Mucosa of stomach (tissue), 1 donor: ENCODE data around the gene ZNF837.
"Not testable (repeated sequence)": the region's sequence is repeated elsewhere in the genome, so short reads cannot be mapped to it uniquely, and the experiment has no call there.

Source experiments
- H3K27me3 ChIP-seq: one replicate; pipeline ENCODE4 v1.7.0; 2013; ENCODE audit warnings: mild to moderate bottlenecking, low read length; ENCODE audit not compliant: control insufficient read depth, insufficient read depth
- H3K36me3 ChIP-seq: one replicate; pipeline ENCODE4 v1.7.0; 2013; ENCODE audit warnings: low read length; ENCODE audit not compliant: control insufficient read depth, insufficient read depth
- H3K4me1 ChIP-seq: one replicate; pipeline ENCODE4 v1.7.0; 2013; ENCODE audit warnings: mild to moderate bottlenecking, low read length; ENCODE audit not compliant: control insufficient read depth, insufficient read depth
- H3K4me3 ChIP-seq: one replicate; pipeline ENCODE4 v1.7.0; 2013; ENCODE audit warnings: low read length
- H3K9ac ChIP-seq: one replicate; pipeline ENCODE4 v1.7.0; 2013; ENCODE audit warnings: mild to moderate bottlenecking, low read length, moderate library complexity
- H3K9me3 ChIP-seq: one replicate; pipeline ENCODE4 v1.7.0; 2013; ENCODE audit warnings: mild to moderate bottlenecking, low read length, moderate library complexity; ENCODE audit not compliant: control insufficient read depth
- donor health status: Pancreatic carcinoma.

Gene ZNF837

DNA sequence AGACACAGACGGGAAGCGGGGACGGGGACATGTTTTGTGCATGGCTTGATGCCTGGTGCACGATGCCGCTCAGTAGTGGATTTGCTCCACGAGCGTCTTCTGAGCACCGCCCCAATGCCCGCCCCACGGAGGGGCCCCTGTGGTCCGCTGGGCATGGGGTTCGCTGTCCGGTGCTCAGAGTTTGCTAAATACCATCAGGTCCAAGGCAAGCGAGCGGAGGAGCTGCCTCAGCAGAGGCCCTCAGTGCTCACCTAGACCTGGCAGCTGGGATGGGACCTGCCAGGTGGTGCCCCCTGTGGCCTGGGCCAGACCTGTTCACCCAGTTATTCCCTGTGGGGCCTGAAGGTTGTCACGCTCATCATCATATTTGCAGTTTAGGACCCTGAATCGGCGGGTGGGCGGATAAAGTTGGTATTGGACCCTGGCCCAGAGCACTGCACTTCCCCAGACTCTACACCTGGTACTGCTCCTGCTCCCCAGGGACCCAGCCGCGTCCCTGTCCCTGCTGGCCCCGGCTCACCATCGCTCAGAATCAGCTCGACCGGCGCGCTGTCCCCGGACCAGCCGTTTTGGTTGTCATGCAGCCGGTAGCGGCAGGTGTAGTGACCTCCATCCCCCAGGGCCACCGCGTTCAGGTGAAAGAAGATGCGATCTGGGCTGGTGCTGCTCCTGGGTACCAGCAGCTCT is 29.8 kb downstream of the ZNF837 start:
- Histone ChIP-seq H3K27me3 (peaks cover 80% of the 10 kb centered on the region), H3K36me3 (no peaks in the 10 kb centered on the region), H3K4me1 (peaks cover 5% of the 10 kb centered on the region), H3K9me3 (no peaks in the 10 kb centered on the region), H3K9ac (no peak overlapping the region), H3K4me3 (no peak overlapping the region)

DNA sequence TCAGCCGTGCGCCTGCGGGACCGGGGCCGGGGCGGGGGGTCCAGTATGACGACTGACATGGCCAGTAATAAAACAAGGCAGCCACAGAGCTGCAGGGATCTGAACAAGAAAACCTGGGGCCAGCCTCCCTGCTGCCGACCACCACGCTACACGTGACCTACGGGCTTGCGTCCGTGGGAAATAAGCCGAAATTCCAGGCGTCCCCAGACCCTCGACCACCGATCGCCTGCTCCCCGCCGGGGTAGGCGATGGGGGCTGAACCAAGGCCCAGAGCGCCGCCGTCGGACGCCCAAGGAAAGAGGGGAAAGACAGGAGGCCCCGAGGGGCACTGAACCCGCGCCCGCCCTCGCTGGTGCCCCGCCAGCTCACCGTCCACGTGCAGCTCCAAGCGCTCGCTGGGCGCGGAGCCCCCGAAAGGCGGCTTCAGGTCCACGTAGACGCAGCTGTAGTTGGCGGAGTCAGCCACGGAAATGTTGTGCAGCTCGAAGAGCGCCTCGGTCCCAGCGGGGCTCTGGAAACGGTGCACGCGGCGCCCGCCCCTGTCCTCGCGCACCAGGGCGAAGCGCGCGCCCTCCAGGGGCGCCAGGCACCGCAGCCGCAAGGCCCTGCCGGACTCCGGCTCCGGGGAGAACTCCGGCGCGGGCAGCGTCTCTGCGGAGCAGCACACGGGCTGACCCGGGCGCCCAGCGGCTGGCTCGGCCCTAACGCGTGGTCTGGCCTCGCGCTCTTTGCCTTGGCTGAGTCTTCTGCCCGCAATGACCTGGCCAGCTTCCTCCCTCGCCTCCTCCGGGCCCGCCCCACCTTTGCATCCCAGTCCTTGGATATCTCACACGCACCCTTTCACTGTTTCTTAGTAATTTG is 30.6 kb downstream of the ZNF837 start:
- peaks cover 72% of the 10 kb centered on the region for H3K27me3 ChIP-seq
- H3K4me3 ChIP-seq = no peak overlapping the region
- H3K36me3 ChIP-seq = no peaks in the 10 kb centered on the region
- no peak overlapping the region for H3K9ac ChIP-seq
- no peaks in the 10 kb centered on the region for H3K9me3 ChIP-seq
- peaks cover 5% of the 10 kb centered on the region for H3K4me1 ChIP-seq

DNA sequence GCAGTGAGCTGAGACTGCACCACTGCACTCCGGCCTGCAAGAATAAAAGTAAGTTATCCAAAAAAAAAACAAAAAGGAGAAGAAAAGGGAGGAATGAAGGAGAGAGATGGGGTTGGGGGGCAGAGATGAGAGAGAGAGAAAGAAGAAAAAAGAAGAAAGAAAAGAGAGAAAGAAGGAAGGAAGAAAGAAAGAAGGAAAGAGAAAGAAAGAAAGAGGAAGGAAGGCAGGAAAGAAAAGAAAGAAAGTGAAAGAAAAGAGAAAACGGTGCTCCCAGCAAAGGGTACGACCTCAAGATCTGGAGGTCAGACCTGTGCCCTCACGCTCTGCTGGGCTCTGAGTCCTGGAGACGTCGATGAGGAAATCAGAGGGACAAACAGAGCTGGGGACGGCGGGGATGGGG is 31.2 kb downstream of the ZNF837 start:
- Histone ChIP-seq H3K4me3 (no peak overlapping the region), H3K9ac (no peak overlapping the region), H3K9me3 (no peaks in the 10 kb centered on the region), H3K4me1 (peaks cover 5% of the 10 kb centered on the region), H3K36me3 (no peaks in the 10 kb centered on the region), H3K27me3 (peaks cover 70% of the 10 kb centered on the region)

DNA sequence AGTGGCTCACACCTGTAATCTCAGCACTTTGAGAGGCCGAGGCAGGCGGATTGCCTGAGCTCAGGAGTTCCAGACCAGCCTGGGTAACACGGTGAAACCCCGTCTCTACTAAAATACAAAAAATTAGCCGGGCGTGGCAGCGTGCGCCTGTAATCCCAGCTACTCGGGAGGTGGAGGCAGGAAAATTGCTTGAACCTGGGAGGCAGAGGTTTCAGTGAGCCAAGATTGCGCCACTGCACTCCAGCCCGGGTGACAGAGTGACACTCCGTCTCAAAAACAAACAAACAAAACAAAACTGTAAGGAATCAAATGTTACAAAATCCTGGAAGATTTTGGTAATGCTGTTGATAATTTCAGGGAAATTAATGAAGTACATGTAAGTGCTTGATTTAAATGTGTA is 32.8 kb downstream of the ZNF837 start:
- not testable (repeated sequence) for H3K9me3 ChIP-seq, H3K4me3 ChIP-seq, H3K36me3 ChIP-seq, H3K4me1 ChIP-seq, H3K9ac ChIP-seq
- H3K27me3 ChIP-seq = peaks cover 60% of the 10 kb centered on the region

DNA sequence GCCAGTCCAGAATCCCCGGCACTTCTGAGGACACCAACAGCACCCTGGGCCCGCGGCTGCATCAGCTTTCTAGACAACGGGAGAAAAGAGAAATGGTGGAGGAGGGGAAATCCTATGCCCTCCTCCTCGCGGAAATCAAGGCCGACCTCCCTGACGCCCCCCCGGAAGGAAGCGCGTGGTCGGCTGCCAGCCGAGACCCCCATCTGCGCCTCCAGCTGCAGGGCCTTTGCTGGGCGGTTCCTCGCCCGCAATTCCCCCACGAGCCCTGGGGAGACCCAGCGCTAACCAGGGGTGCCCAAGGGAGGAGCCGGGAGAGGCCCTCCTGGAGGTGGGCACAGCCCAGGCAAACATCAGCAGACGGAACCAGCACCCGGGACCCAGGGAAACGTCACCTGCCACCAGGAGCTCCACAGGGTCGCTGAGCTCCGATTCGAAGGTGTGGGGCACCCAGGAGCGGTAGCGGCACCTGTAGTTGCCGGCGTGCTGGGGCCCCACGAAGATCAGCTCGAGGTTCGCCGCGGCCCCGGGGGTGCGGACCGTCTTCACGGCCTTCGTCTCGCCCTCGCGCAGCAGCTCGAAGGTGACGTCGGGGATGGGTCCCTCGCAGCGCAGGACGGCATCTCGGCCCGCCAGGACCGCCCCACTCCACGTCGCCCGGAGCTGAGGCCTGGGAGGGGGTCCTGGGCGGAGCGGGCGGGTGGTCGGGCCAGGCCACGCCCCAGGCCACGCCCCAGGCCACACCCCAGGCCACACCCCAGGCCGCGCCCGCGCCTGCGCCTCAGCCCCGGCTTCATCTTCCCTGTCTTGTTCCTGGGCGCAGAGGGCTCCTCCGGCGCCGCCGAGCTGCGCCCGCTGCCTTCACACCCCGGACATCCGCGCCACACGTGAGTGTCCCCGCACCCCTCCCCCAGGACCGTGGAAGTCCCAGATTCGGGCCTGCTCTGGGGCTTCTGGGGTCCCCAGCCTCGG is 33.6 kb downstream of the ZNF837 start:
- H3K9me3 ChIP-seq = no peaks in the 10 kb centered on the region
- no peaks in the 10 kb centered on the region for H3K36me3 ChIP-seq
- H3K27me3 ChIP-seq = peaks cover 52% of the 10 kb centered on the region
- peak overlapping the region; percentile 41 for H3K9ac ChIP-seq
- H3K4me1 ChIP-seq = peaks cover 5% of the 10 kb centered on the region
- no peak overlapping the region for H3K4me3 ChIP-seq

DNA sequence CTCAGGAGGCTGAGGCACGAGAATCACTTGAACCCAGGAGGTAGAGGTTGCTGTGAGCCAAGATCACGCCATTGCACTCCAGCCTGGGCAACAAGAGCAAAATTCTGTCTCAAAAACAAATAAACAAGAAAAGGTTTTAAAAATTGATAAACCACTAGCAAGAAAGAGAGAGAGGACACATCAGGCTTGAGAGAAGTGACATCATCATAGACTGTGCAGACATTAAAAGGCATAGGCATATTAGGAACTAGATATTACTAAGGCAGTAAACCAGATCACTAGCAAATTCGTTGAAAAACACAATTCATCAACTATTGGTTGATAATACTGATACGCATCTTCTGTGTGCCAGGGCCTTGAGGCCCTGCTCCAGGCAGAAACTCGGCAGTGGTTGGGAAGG is 35.3 kb downstream of the ZNF837 start:
- no peak overlapping the region for H3K4me3 ChIP-seq
- peaks cover 5% of the 10 kb centered on the region for H3K4me1 ChIP-seq
- no peaks in the 10 kb centered on the region for H3K36me3 ChIP-seq
- peaks cover 41% of the 10 kb centered on the region for H3K27me3 ChIP-seq
- no peak overlapping the region for H3K9ac ChIP-seq
- H3K9me3 ChIP-seq = no peaks in the 10 kb centered on the region

DNA sequence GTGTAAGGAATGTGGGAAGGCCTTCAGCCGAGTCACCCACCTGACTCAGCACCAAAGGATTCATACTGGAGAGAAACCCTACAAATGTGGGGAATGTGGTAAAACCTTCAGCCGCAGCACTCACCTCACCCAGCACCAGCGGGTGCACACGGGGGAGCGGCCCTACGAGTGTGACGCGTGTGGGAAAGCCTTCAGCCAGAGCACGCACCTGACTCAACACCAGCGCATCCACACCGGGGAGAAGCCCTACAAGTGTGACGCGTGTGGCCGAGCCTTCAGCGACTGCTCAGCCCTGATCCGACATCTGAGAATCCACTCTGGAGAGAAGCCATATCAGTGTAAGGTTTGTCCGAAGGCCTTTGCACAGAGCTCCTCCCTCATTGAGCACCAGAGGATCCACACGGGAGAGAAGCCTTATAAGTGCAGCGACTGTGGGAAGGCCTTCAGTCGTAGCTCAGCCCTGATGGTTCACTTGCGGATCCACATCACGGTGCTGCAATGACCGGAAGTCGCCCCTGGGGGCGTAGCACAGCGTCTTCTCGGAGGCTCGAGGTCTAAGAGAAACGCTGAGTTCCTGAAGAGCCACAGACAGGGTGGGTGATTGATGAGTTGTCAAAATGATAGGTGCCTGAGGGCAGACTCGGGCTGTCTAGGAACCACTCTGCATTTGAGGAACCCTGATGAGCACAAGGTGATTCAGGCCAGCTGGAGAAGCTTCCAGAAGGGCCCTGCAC is 41.8 kb downstream of the ZNF837 start:
- peaks cover 8% of the 10 kb centered on the region for H3K36me3 ChIP-seq
- H3K27me3 ChIP-seq = no peaks in the 10 kb centered on the region
- H3K4me1 ChIP-seq = no peaks in the 10 kb centered on the region
- no peaks in the 10 kb centered on the region for H3K9me3 ChIP-seq
- no peak overlapping the region for H3K4me3 ChIP-seq
- H3K9ac ChIP-seq = no peak overlapping the region

DNA sequence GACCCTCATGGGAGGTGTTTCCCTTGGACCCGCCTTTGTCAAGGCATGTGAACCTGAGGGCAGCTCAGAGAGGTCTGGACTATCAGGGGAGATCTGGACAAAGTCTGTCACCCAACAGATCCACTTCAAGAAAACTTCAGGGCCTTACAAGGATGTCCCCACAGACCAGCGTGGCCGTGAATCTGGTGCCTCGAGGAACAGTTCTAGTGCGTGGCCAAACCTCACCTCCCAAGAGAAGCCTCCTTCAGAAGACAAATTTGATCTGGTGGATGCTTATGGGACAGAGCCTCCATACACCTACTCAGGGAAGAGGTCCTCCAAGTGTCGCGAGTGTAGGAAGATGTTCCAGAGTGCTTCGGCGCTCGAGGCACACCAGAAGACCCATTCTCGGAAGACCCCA is 42.5 kb downstream of the ZNF837 start:
- H3K4me1 ChIP-seq = no peaks in the 10 kb centered on the region
- no peak overlapping the region for H3K4me3 ChIP-seq
- H3K27me3 ChIP-seq = no peaks in the 10 kb centered on the region
- H3K9ac ChIP-seq = no peak overlapping the region
- no peaks in the 10 kb centered on the region for H3K9me3 ChIP-seq
- peaks cover 8% of the 10 kb centered on the region for H3K36me3 ChIP-seq

DNA sequence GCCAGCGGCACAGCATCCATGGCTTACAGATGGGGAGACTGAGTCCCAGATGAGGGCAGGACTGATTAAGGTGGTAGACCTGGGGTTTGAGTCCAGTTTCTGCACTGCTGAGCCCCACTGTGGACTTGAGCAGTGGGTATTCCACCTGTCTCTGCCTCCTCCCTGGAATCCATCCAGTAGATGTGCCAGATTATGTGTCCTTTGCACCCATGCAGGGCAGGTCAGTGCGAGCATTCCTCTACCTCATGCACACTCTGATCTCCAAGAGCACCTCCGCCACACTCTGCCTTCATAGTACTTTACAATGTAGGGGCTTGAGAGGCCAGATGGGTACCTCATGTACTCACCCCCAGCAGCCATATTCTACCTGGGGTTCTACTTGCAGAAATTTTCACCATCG is 44.0 kb downstream of the ZNF837 start:
- Histone ChIP-seq H3K9ac (no peak overlapping the region), H3K4me1 (no peaks in the 10 kb centered on the region), H3K36me3 (peaks cover 8% of the 10 kb centered on the region), H3K27me3 (no peaks in the 10 kb centered on the region), H3K4me3 (no peak overlapping the region), H3K9me3 (no peaks in the 10 kb centered on the region)

DNA sequence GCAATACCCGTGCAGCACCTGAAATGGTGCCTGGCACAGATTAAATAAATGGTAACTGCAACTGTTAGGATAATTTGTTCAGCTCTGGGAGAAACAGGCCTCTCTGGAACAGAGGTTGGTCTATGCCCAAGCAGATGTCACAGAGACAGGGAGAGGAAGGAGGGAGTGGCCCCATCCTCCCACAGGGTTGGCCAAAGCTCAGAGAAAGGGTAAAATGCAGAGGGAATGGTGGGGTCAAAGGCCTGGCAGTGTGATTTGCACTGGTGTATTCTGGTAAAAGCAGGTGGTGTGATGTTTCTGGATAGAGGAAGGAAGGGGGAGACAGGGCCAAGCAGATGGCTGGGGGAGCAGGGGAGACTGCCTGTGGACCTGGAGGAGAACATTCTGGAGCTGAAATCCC is 44.6 kb downstream of the ZNF837 start:
- H3K4me3 ChIP-seq = no peak overlapping the region
- H3K4me1 ChIP-seq = no peaks in the 10 kb centered on the region
- H3K9me3 ChIP-seq = no peaks in the 10 kb centered on the region
- no peaks in the 10 kb centered on the region for H3K27me3 ChIP-seq
- H3K36me3 ChIP-seq = peaks cover 8% of the 10 kb centered on the region
- H3K9ac ChIP-seq = no peak overlapping the region

DNA sequence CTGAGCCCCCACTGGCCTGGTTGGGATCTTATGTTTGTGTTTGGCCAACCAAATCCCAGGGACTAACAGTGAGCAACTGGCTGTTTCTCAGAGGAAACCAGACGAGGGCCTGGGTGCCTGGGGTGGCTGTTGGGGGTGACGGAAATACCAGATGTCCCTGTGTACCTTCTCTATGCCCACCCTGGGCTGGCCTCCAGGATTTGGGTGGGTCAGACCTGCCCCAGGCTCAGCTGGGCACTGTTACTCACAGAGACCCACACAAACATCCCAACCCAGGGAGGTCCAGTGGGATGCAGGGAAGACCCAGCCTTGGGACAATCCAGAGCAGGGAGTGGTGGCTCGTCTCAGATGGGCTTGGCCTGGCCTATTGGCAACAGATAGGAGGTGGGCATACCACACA is 45.2 kb downstream of the ZNF837 start:
- Histone ChIP-seq H3K9me3 (no peaks in the 10 kb centered on the region), H3K36me3 (peaks cover 8% of the 10 kb centered on the region), H3K9ac (no peak overlapping the region), H3K4me1 (peaks cover 5% of the 10 kb centered on the region), H3K4me3 (no peak overlapping the region), H3K27me3 (no peaks in the 10 kb centered on the region)
